NOMO-1 treated with dmso at 0.1 percent for 144 hours (cell line): ENCODE measurements around the gene SLC4A5.

Source experiments
- DNase-seq: peaks from one replicate; lab custom pipeline; 2025; ENCODE audit not compliant: unreplicated experiment; lab: John Stamatoyannopoulos, UW

The SLC4A5 gene, protein sequence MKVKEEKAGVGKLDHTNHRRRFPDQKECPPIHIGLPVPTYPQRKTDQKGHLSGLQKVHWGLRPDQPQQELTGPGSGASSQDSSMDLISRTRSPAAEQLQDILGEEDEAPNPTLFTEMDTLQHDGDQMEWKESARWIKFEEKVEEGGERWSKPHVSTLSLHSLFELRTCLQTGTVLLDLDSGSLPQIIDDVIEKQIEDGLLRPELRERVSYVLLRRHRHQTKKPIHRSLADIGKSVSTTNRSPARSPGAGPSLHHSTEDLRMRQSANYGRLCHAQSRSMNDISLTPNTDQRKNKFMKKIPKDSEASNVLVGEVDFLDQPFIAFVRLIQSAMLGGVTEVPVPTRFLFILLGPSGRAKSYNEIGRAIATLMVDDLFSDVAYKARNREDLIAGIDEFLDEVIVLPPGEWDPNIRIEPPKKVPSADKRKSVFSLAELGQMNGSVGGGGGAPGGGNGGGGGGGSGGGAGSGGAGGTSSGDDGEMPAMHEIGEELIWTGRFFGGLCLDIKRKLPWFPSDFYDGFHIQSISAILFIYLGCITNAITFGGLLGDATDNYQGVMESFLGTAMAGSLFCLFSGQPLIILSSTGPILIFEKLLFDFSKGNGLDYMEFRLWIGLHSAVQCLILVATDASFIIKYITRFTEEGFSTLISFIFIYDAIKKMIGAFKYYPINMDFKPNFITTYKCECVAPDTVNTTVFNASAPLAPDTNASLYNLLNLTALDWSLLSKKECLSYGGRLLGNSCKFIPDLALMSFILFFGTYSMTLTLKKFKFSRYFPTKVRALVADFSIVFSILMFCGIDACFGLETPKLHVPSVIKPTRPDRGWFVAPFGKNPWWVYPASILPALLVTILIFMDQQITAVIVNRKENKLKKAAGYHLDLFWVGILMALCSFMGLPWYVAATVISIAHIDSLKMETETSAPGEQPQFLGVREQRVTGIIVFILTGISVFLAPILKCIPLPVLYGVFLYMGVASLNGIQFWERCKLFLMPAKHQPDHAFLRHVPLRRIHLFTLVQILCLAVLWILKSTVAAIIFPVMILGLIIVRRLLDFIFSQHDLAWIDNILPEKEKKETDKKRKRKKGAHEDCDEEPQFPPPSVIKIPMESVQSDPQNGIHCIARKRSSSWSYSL

DNA sequence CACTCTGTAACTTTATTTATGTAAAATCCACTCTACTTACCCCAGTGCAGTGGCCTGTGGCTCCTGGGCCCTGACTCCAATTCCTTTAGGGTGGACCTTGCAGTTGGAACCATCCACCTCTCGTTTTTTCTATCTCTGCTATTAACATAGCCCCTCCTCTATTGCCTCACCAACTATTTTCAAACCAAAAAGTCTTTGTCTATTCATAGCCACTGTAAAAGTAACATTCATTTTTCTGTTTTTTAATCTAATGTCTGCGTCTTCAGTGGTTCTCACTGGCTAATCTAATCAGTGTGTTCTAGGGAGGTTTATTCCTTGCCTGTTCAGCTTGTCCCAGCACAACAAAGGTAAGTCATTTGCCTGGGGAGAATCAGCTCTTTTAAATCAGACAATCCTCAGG lies at the start of gene SLC4A5:
TSS of gene SLC4A5 (minus strand) at position 101 of the 400 bp plus-strand sequence. CDS start 28,393 bp downstream, outside the sequence.
- no peak for DNase-seq

DNA sequence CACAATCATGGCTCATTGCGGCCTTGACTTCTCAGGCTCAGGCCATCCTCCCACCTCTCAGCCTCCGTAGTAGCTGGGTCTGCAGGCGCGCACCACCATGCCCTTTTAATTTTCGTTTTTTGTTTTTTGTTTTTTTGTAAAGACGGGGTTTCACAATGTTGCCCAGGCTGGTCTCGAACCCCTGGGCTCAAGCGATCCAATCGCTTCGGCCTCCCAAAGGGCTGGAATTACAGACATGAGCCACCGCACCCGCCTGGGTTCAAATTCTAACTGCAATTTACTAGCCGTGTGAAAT lies 49.2 kb upstream of the SLC4A5 start:
- DNase-seq: no peak

DNA sequence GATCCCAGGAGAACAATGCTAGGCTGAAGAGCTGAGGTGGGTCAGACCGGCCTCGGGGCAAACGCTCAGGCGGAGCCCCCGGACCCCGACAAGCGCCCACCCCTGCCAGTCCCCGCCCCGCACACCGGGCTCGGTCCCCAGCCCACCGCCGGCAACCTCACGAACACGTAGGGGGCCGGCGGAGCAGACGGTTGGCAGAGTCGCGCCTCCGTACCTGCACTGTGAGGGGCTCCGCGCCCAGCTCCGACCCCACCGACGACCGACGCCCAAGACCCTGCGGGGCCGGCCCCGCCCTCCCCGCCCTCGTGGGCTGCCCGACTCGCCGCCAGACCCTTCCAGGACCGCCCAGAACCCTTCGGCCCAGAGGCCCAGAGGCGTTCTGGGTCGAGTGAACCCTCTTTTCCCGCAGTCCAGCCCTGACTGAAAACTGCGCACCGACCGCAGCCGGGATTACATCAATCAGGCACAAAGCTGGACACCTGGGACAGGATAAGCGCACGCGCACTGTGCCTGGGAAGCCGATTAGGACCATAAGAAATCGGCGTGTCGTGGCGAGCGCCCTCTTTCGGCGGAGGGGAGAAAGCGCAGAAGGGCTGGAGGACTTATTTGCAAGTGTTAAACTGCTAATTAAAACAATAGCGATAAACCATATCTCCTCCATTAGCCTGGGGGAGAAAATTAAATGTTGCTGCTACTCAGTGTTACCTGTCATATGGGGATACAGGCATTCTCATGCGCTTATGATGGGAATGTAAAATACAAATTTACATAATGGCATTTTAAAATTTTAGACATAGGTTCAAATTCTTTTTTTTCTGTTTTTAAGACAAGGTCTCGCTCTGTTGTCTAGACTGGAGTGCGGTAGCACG lies 48.6 kb upstream of the SLC4A5 start:
- peak; percentile 92 for DNase-seq

DNA sequence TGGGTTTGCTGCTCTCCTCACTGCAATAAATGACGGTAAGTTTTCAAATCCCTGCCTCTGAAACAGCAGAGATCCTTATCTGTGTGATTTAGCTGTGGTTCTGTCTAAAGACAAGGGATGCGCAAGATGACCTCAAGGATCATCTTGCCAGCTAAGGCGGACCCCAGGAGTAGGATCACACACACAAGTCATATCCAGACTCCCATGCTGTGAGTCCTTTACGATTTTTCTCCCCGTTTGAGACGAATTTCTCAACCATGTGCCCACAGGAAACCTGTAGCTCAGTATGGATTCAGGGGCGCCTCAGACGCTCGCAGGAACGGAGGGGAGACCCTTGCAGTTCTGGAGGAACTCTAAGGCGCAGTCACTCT lies 48.0 kb upstream of the SLC4A5 start:
- DNase-seq: no peak

DNA sequence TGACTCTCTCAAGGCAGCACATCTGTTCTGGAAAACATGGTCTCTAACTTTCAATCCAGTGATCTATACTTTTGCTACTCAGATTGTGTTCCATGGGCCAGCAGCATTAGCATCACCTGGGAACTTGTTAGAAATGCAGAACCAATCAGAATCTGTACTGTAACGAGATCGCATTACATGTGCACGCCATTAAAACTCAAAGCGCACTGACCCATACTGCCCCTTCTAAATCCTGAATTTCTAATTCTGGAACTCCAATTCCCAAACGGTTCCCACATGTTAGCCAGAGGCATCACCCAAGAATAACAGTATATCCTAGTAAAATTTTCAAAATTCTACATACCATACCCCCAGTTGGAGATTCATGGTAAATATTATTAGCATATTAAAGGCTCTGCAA lies 47.4 kb upstream of the SLC4A5 start:
- DNase-seq: no peak

DNA sequence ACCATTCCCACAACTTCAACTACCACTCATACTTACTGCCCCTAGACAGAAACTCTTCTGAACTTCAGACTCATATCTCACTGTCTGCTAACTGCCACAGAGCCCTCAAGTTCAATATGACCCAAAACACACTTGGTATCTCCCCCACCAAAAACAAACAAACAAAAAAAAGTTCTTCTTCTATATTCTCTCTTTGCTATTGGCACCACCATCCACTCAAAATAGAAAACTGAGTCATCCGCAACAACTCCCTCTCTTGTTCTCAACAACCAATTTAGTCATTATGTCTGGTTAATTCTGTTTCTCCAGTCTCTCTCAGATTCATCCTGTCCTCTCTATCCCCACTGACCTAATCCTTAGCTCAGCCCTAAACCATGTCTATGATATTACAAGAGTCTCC lies 44.1 kb upstream of the SLC4A5 start:
- DNase-seq: no peak

DNA sequence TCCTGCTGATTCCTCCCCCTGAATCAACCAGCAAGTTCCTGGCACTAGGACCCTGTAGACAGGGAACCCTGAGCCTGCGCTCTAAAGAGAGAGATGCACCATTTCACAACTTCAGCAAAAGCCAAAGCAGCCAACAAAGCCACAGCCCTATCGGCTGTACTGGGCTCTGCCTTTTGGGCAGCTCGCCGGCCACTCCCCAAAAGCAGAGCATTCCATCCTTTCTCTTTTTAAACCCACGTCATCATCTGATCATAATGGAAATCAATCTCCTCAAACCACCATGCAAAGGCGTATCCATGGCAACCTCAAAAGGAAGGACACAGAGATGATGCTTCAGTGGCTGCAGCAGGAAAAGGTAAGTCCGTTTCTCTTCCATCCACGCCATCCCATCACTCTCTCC lies 42.2 kb upstream of the SLC4A5 start:
- DNase-seq: no peak

DNA sequence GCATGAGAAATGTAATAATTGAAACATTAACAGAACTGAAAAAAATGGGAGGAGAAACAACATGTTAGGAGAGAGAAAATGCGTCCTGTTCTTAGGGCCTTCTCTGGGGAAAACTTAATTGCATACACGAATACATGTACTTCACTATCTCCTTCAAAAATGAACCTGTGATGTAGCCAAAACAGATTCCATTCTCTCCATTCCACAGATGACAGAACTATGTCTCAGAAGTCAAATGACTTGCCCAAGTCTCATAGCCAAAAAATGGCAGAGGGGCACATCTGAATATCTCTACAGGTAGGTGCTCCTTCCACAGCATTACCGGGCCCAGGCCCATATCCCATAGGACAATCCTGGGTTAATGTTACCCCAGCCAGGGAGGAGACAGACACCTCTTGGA lies 40.8 kb upstream of the SLC4A5 start:
- DNase-seq: no peak

DNA sequence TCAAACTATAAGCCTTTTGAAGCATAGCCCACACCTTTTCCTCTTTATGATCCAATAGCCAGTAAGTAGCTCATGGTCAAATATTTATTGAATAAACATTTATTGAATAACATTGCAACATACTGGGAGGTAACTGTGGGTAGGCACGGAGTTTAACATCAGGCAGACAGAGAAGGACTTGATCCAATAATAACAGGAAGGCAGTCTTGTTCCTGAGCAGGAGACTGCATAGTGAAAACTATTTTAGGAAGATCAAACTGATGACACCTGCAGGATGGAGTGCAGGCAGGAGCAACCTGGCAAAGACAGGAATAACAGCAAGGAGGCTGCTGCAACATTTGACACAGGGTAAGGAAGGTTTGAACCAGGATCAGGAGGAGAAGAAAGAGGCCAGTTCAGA lies 40.0 kb upstream of the SLC4A5 start:
- no peak for DNase-seq

DNA sequence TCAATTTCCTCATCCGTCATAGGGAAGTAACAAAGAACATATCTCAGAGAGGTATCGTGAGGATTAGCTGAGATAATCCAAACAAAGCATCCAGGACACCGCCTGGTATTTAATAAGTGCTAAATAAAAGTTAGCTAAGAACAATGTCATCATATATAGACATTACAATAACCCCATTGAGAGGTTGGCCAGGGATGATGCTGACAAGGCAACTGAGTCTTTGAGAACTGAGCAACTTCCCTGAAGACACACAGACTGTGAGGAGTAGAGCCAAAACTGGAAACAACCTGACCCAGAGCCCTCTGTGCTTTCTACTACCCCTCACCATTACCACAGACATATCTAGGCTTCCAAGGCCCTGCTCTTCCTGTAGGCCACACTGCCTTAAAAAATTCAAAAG lies 38.5 kb upstream of the SLC4A5 start:
- no peak for DNase-seq

DNA sequence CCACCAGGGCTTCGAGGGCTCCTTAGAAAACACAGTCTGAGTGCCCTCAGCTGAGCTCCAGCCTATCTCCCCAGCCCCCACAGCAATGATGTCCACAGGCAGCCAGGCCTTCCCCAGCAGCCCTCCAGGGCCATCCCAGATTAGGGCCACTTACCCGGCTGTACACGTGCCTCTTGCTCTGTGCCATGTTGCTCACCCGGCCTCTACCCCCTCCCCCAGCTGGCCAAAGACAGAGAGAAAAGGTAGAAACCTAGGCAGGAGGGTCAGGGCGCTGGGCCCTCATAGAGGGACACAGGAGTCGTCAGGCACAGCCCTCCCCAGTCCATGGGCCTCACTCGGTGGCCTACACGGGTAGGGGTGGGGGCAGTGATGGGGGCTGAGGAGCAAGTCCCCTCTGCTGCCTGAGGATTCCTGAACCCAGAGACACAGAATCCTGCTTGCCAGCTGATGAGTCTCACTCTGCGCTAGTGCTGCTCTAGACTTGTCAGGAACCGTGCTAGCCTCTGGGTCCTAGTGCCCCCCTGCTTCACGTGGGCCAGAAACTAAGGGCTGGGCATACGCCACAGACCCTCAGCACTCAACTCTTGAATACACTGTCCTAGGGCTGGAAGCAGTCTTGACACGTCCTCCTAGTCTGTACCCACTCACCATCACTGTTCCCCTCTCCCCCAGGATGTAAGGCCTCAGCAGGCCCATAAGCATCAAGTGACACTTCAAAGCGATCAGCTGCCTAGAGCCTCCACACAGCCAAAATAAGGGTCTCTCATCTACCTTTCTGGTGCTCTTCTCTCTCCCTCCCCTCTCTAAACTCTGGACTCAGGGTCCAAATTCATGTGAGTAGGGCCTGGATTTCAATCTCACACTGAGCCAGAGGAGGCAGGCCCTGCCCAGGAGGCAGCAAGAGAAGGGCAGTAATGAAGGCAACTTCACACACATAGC lies 36.9 kb upstream of the SLC4A5 start, which contains the start of gene DCTN1:
TSS of gene DCTN1 (minus strand) at position 461 of the 939 bp plus-strand sequence. CDS start at position 187, 274 bp downstream.
- no peak for DNase-seq

DNA sequence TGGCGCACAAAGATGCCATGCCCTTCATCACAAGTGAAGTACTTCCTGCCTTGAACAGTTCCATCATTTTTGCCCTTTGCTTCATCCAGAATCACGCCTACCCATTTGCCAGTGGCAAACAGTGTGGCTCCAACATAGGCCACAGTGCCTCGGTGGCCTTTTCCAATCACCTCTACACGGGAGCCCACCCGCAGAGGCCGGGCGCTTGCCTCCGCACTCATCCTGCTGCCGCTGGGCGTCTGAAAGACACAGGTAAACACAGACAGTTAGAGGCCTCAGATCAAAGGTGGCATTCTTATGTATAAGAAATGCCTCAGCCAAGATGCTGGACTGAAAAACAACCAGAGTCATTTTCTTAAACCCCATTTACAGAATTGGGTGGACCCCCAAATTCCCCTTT lies 34.8 kb upstream of the SLC4A5 start:
- no peak for DNase-seq

DNA sequence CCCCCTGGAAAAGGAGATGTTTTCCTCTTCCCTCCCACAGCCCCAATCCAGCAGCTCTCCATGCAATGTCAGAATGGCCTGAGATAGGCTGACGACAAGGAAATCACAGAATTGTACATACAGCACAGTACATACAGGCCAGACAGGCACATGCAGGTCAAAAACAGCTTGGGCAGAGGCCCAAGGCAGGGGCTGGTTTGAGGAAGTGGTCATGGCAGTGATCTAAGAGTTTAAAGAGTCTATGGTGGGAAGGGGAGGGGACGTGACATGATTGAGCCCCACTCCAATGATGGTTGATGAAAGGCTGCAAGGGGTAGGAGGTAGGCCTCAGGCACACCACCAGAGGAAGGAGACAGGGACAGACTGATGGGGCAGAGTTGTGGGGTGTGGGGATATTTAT lies 32.6 kb upstream of the SLC4A5 start:
- DNase-seq: peak; percentile 2

DNA sequence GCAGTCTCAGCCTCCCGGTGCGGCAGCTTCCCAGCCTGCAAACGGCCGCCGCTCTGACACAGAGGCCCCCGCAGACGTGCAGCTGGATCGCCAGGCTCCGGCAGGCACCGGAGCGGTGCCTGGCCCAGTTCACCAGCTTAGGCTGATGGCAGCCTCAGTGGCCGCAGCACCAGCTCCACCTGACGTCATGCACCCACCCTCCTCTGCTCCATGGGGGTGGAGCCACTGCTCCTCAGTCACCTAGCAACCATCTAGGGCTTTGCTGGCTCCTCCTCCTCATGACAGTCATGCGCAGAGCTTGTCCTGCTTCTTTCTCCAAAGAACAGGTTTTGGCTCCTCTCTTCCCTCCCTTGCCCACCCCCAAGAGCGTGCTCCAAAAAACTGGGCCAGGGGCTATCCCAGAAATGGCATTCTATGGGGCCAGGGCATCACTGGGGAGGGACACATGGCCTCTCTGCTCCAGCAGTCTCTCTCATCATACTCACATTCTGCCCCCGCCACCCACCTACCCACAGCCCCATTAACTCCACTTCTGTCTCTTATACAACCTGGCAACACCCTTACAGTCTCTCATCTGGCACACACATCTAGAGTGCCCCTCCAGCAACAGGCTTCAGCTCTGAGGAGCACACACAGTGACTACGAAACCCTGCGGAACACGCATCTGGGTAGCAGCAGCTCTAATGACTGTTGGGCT lies 31.4 kb upstream of the SLC4A5 start:
- DNase-seq: no peak

DNA sequence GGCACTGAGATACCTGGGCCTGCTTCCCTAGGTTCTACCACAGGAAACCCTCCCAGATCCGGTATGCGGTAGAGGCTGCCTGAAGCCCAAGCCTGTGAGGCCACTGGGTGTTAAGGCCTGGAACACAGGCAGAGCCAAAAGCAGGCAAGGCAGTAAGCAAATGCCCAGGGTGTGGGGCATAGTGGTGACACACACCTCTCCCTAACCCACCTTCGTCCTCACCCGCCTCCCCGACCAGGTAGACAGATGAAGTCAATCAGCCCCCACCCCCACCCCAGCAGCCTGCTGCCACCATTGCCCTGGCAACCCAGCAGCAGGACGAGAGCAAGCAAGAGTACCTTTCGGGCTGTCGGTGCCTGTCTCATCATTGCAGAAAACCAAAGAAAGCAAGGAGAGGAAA lies 30.8 kb upstream of the SLC4A5 start:
- no peak for DNase-seq

DNA sequence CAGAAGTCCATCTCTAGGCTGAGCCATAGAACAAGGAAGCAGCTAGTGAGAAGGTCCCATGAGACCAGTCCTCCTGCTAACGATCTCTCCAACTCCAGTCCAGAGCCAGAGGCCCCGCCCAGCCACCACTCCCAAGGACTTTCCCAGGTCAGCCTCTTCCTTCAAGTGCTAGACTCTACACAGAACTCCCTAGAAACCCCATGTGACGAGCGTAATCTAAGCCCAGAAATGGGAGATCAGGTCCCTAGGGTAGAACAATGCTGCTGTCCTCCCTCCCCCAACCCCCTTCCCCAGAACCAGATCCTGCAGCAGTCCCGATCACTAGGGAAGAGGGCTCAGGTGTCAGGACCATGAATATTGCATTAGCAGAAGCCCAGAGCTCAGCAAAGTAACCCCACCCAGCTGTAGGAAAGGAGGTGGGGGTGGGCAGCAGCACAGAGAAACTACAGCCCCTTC lies 30.0 kb upstream of the SLC4A5 start:
- DNase-seq: no peak

DNA sequence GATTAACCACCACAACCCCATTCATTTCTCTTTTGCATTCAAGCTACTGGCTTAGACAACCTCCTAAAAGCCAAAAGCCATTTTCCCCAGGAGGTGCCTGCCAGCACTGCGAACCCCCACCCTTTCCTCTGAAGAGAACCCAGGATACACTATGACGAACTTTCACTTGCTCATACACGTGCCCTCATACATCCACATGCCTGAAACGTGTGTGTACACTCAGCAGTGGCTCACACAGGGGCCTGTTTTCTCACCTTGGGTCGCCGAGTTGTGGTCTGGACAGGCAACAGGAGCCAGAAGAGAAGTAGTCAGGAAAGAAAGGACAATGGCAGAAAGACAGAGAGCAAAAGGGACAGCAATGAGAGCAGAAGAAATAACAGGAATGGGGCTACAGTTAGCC lies 29.5 kb upstream of the SLC4A5 start:
- no peak for DNase-seq

DNA sequence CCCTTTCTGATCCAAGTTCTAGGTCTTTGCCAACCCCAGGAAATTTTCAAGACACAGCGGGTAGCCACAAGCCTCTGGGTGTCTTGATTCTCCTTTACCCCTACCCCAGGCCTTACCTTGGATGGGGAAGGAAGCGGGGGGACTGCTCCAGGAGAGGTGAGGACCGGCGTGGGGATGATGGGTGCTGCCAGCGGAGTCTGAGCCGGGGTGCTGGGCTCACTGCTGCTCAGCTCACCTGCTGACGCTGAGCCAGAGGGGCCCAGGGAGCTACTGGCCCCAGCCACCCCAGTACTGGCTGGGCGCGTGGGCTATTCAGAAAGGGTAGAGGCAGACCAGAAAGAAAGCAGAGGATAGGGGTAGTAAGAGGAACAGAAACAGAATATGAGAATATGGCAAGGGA lies 28.2 kb upstream of the SLC4A5 start:
- DNase-seq: no peak

DNA sequence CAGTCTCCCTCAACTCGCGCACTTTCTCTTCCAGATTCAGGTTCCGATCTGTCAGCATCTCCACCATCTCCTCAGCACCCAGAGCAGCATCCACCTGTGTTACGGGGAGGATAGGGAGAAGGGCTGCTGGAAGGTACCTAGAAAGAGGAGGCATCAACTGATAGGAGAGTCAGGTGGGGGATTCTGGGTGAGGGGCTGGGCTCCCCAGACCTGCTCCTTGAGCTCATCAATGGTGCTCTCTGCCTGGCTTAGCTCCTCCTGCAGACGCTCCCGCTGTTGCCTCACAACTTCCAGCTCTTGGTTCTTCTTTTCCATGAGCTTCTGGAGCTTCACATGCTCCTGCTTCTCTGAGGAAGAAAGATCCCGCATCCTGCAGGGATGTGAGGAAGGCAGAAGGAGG lies 26.8 kb upstream of the SLC4A5 start:
- DNase-seq: no peak
